GM18499 (cell line): ENCODE measurements around the gene MCM9.
A peak's percentile ranks its signal among the peaks of the same experiment; 100 is the strongest.
"Not testable (repeated sequence)": the region's sequence is repeated elsewhere in the genome, so short reads cannot be mapped to it uniquely, and the experiment has no call there.

Experiments used
- ATAC-seq: cut with Tn5 transposase; IDR thresholded peaks from one replicate; pipeline ENCODE4 v1.9.1; 2021; ENCODE audit warnings: moderate number of reproducible peaks; ENCODE audit not compliant: insufficient read depth, unreplicated experiment

MCM9 gene

DNA sequence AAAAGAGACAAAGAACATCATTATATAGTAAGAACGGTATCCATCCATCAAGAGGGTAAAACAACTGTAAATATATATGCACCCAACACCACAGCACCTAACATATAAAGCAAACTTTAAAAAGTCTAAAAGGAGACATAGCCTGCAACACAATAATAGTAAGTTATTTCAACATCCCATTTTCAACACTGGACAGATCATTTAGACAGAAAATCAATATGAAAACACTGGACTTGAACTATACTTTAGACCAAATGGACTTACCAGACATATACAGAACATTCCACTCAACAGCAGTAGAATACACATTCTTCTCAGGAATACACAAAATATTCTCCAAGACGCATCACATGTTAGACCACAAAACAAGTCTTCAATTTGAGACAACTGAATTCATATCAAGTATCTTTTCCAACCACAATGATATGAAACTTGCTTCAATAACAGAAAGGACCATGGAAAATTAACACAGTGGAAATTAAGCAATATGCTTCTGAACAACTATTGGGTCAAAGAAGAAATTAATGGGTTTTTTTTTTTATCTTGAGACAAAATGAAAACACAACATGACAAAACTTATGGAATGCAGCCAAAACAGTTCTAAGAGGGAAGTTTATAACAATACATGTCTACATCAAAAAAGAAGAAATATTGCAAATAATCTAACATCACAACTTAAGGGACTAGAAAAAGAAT lies 64.9 kb downstream of the MCM9 start:
- ATAC-seq: no peak

DNA sequence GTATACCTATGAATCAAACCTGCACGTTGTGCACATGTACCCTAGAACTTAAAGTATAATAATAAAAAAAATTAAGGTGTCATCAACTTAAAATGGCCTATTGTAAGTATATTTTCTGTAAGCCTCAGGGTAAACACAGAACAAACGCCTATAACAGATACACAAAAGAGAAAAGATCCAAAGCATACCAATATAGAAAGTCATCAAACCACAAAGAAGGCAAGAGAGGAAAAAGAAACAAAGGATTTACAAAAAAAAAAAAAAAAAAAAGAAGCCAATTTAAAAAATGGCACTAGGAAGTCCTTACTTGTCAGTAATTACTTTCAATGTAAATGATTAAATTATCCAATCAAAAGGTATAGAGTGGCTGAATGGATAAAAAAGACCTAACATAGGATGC lies 65.6 kb downstream of the MCM9 start:
- no peak for ATAC-seq

DNA sequence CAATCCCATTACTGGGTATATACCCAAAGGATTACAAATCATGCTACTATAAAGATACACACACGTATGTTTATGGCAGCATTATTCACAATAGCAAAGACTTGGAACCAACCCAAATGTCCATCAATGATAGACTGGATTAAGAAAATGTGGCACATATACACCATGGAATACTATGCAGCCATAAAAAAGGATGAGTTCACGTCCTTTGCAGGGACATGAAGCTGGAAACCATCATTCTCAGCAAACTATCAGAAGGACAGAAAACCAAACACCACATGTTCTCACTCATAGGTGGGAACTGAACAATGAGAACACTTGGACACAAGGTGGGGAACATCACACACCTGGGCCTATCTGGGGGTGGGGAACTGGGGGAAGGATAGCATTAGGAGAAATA lies 66.1 kb downstream of the MCM9 start:
- ATAC-seq: not testable (repeated sequence)

DNA sequence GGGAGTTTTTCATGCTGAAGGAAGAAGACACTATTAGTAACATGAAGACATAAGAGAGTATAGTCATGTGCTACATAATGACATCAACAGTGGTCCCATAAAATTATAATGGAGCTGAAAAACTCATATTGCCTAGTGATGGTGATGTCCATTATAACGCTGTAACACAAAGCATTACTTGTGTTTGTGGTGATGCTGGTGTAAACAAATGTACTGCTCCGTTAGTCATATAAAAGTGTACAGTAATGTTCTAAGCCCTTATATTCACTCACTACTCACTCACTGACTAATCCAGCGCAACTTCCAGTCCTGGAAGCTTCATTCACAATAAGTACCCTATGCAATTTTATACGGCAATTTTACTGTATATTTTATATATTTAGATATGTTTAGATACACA lies 67.8 kb downstream of the MCM9 start:
- ATAC-seq: no peak

DNA sequence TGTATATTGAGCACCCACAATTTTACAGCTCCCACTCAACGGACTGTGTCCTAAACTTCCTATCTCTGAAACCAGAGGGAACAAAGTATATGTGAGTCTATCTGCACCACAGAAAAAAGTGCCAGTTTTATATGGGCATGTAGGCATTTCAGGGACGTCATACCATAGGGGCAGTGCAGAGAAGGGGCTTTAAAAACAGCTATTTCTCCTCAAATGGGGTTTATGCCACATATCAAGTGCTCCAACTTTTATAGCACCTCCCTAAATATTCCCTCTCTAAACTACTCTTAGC lies 69.9 kb downstream of the MCM9 start:
- no peak for ATAC-seq

DNA sequence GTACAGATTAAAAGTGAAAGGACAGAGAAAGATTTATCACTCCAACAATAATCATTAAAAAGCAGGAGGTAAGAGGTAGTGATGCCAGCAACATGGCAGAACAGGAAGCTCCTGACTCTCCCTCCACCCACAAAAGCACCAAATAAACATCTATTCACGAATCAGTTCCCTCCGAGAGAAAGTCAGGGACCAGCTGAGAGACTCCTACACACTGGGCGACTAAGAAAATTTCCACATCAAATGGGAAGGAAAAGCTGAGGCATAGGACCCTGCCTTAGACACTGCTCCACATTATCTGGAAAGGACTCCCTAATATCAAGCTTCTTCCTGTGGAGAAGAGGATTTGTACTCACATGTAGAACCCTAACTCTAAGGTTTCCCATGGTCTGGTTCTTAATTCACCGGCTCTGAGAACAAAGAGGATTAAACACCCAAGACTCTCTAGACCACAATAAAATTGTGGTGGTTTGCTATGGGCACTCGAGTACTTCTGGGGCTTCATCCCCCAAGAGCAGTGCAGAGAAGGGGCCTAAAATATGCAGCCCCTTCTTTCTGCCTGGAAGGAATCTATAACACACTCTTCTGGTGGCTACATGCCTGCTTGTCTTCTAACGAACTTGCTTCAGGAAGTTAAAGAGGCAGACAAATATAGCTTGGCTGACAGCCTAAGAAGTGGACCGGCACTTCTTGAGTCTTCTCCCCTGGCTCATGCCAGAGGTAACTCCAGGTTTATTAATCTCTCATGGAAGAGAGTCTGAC lies 70.4 kb downstream of the MCM9 start:
- no peak for ATAC-seq

DNA sequence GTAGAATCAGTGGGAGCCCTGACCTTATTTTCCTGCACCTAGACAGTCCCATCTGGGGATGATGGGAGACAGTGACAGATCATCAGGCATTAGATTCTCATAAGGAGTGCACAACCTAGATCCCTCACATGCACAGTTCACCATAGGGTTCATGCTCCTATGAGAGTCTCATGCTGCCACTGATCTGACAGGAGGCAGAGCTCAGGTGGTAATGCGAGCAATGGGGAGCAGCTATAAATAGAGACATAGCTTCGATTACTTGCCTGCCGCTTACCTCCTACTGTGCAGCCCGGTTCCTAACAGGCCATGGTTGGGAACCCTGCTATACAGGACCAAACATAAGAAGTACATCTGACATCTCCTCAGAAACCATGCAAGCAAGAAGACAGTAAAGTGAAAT lies 72.5 kb downstream of the MCM9 start:
- no peak for ATAC-seq

DNA sequence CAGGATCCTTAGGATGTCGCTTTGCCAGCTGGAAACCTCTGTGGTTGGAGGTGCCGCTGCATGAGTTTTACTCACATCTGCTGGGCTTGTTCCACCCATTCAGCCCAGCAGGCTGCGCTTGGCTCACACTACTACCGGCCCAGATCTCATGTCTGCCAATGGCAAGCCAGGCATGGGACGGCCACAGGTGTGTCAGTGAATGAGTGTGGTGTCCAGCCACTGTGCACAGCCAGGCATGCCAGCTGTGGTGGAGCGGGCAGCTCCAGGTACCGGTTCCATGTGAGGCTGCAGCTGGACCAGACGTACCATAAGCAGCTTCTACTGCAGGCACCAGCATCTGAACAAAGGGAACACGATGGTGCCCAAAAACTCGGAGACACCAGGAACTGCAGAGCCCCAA lies 74.1 kb downstream of the MCM9 start:
- no peak for ATAC-seq

DNA sequence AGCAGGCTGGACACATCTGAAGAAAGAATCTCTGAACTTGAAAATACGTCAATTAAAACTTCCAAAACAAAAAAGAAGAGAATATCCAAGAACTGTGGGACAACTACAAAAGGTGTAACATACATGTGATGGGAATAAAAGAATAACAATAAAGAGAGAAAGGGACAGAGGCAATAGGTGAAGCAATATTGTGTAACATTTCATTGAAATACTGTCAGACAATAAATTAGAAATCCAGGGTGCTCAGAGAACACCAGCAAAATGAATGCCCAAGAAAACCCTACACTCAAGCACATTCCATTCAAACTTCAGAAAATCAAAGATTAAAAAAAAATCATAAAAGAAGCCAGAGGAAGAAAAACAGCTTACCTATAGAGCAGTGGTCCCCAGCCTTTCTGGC lies 74.6 kb downstream of the MCM9 start:
- ATAC-seq: no peak

DNA sequence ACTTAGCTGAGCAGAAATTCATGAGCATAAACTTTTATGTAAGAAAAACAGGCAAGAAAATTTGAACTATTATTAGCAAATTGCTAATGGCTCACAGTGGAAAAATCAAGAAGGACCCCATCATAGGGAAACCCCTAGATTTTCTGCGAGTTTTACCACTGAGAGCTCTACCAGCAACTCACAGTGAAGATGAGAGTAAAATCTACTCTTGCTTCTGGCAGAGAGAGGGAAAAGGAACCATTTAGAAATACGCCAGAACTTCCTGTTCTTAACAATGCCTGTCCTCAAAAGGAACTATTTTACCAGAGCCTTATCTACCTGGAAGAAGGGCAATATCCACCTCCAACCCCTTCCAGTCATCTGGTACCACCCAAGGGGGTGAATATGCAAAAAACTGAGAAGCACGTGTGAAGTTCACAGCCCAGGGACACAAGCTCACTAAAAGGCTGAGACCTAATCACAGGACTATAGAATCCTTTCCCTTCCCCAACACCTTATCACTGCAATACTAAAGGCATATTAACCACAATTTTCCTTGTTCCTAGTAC lies 75.4 kb downstream of the MCM9 start:
- ATAC-seq: peak; percentile 46

DNA sequence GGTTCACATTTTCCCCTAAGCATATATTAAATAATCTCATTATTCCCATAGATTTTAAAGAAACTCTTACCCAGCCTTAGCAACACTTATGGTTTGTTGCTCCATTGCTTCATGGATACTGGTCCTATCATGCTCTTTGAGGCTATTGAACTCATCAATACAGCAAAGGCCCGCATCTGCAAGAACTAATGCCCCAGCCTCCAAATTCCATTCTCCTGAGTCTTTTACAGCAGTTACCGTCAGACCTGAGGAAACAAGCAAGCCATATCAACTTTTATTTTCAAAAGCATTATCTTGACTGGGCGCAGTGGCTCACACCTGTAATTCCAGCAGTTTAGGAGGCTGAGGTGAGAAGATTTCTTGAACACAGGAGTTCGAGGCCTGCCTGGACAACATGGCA lies 78.7 kb downstream of the MCM9 start:
- ATAC-seq: no peak

DNA sequence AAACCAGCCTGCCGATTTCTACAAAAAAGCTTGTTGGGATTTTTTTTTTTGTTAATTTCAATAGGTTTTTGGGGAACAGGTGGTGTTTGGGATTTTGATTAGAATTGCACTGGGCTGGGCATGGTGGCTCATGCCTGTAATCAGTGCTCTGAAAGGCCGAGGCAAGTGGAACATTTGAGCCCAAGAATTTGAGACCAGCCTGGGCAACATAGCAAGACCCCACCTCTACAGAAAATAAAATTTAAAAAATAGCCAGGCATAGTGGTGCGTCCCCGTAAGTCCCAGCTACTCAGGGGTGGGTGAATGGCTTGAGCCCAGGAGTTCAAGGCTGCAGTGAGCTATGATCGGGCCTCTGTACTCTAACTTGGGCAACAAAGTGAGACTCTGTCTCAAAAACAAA lies 81.6 kb downstream of the MCM9 start:
- no peak for ATAC-seq

DNA sequence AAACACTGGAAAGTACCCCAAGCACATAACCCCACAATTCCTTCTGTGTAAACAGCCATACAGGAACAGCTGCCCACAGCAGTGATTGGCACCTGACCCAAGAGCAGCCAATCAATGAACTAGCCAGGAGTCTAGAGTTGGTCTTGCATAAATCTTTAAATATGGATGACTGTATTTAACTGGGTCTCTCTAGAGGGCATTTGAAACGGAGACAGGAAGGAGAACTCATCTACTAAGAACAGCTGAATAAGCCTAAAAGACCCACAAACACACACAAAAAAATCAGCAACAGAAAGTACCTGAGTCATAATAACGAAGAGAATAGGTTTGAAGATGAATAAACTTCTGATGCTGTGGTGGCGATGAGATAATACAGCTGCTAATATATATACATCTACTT lies 90.0 kb downstream of the MCM9 start:
- ATAC-seq: peak; percentile 53

DNA sequence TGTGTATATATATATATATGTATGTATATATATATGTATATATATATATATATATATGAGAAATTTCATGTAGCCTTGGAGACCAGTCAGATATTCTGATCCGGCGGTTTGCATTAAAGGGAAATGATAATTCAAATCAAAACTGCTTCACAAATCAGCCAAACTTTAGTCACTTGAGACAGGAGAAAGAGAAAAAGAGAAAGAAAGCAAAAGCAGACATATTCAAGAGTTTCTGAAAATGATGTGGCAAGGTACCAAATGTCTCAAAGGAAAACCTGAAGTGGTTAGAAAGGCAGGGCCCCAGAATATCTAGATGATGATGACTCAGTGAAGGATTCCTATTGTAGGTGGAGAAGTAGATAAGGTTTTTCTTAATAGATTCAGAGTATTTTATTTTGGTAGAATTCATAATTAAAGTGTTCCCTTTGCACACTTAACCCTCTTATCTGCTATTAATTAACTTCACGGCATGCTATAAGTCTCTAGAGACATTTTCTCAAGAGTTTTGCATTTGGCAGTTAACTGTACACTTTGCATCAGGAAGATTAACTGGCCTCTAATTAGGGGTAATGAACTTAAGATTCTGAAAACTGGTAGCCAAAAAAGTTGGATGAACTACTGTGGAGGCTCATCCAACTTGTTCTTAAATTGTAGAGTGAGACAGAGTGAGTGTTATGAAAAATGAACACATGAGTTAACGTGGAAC lies 91.1 kb downstream of the MCM9 start:
- ATAC-seq: peak; percentile 86

DNA sequence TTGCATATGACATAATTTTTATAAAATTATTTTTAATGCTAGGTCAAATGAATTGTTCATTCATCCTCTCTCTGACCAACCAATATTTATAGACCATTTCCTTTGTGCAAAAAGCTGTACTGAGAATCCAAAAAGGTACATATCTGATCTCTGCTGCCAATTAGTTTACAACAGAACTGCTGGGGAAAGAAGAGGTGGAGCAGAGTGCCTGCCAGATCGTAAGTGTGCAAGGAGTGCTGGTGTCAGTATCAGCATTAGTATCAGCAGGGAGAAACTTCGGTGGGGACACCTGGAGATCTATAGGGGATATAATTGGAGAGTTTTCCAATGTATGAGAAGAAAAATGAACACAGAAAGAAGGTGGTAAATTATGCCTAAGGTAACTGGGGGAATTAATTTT lies 104.3 kb downstream of the MCM9 start:
- ATAC-seq: no peak

DNA sequence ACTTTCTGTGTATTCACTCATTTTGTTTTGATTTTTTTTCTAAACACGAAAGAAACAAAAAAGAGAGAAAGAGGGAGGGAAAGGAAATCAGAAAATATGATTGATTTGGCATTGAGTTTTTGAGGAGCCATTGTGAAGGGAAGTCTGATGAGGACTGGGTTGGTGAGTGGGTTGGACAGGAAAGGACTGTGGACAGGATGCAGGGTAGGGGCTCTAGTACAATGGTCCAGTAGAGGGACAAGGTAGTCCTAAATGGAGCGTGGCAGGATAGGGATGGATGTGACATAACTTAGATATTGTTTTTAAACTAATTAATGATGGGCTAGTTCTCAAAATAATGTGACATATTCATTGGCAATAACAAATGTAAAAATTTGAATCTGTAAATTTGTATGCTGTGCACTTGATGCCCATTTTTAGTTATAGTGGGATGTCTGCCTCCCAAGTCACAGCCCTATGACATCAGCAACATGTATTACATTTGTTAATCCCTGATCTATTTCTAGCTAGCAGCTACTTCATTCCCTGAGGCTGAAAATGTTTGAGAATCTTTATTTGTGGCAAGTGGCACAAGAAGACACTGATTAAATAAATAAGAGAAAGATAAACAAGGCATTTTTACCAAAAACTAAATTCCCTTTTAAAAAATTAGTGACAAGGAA lies 105.0 kb downstream of the MCM9 start:
- ATAC-seq: no peak

DNA sequence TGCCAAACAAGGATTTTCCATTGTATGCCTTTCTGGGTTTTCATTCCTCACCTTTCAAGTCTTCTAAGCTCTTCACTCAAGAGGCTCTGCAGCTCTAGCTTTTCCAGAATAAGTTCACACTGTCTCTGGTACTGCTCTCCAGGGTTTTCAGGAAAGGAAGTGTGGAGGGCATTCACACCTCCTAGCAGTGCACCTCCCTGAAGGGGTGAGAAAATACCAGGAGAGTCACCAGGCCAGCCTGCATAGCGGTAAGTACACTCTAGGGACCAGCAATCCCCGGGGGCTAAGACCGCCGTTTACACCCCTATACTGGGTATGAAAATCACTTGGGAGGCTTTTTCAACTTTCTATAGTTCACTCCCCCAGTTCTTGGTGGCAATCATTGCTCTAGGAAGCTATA lies 108.9 kb downstream of the MCM9 start:
- ATAC-seq: no peak

DNA sequence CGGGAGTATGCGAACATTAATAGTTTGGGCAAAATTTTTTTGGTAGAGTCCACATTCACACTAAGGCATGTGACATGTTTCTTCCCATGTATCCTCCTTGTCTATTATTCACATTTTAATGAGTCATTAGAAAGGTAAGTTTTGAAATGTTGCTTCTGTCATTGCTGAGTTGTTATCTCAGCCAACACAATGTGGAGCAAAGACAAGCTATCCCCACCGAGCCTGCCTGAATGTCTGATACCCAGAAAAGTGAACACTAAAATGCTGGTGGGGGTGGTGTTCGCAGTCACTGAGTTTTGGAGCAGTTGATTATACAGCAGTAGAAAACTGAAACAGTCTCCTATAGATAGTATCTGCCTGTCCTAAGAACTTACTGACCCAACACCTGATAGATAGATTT lies 109.3 kb downstream of the MCM9 start:
- no peak for ATAC-seq

DNA sequence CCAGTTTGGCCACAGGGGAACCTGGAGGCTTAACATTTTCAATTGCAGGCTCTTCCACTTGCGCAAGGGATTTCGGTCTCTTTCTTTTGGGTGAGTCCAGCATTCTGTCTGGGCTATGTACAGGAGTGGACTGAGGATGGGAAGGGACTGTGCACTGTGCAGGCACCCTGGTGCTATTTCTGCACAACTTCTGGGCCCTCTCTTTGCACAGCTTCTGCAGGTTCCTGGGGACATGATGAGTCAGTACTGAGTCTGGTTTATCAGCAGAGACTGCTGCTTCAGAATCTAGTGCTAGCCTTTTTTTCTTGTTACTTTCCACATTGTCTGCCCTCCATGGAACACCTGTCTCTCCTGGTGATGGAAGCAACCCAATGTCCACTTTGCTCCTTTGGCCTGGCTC lies 119.5 kb downstream of the MCM9 start:
- no peak for ATAC-seq

DNA sequence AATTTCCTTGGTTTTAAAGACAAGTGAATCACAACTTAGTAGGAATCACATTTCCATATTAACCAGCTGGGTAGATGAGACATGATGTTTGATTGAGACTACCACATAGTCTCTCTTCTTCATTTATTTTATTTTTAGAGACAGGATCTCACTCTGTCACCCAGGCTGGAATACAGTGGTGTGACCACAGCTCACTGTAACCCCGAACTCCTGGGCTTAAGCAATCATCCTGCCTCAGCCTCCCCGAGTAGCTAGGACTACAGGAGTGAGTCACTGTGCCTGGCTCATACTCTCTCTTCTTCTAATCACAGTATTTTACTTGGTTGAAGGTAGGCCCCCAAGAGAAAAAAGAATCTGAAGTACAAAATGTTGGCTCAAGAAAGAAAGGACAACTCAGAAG lies 121.2 kb downstream of the MCM9 start:
- ATAC-seq: no peak

DNA sequence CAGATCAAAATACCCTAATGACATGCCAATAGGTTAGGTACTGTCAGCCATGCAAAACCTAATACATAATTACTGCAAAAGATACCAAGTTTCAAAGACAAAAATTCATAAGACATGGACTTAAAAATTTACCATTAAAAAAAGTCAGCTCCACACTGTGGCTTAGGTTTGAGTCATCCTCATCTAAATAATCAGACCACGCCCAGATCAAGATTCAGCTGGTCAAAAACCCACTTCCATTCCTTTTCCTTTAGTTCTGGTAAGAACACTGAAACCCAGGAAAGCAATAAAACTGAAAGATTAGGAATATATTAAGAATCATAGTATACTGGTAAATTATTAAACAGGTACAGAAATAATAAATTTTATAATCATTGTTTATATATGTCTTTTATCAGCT lies 122.0 kb downstream of the MCM9 start:
- no peak for ATAC-seq
